NCI-H146 (cell line): ENCODE results near the gene RPL36AL.

Experiments
- DNase-seq: peaks from one replicate; lab custom pipeline; 2025; lab: John Stamatoyannopoulos, UW

The RPL36AL gene

DNA sequence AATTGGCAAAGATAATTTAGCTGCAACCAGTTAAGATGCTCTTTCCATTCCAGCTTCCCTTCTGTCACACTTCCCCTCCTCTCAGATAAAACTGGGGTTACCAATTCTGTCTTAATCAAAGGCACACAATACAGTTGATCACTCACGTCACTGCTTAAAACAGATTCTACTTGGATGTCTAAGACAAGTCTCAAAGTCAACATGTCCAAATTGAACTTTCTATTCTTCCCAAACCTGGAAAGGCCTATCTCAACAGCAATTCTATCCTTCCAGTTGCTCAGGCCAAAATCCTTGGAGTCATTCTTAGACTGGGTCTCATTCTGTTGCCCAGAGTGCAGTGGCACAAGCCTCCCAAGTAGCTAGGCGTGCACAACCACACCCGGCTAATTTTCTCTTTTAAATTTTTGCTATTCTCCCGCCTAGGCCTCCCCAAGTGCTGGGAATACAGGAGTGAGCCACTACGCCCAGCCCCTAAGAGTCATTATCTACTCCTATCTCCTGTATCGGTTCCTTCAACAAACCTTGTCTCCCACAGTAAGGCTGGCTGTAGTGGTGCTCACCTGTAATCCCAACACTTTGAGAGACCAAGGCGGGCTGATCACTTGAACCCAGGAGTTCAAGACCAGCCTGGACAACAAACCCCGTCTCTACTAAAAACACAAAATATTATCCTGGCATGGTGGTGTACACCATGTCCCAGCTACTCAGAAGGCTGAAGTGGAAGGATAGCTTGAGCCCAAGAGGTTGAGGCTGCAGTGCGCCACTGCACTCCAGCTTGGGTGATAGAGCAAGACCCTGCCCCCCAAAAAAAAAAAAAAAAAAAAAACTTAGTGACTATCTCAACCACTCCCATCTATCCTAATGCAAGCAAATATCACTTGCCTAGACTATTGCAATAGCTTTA, 39.0 kb downstream of the RPL36AL start:
- DNase-seq = no peak

DNA sequence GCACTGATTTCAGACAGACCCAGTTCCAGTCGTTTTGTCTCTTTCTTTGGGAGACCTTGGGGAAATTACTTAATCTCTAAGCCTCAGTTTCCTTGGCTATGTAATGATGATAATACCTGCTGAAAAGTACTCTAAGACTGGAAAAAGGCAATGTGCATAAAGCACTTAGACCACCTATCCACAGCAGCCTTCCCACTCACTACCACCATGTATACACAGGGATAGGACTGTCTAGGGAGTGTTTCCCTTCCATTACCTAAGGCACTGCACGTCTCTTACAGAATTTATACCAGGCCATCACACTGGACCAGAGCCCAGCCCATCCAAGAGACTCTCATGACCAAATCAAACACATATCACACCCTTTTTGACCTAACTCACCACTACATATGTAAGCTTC, 40.6 kb downstream of the RPL36AL start:
- DNase-seq = no peak

DNA sequence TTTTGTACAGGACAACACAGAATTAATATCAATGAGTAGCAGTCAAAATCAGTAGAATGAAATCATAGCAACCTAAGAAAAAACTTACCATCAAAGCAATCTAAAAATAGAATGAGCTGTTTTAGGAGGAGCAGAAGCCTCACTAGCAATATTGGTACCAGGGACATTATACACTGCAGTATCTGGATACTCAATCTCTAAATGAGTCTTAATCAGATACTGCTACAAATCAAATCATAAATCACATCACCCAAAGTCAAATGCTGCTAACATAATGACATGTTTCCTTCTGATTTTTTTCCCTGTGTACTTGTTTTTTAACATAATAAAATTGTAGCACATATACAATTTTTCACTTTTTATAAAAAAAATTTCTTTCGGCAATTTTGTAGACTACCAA, 42.3 kb downstream of the RPL36AL start:
- no peak for DNase-seq

DNA sequence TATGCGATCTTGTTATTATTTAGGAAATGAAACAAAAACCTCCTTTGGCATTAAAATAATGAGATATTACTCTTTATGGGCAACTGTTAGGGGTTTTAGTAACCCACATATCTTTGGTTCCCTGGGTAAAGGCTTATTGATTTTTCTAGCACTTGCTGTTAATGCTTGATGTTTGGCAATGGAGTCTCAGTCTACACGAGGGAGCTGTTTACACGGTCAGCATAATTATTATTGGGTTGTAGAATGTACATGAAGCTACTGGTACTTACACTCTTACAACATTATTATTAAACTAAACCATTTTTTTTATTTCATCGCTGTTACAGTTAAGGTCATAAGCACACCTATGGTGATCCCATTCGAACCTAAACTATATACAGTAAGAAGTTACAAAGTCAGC, 46.4 kb downstream of the RPL36AL start:
- no peak for DNase-seq

DNA sequence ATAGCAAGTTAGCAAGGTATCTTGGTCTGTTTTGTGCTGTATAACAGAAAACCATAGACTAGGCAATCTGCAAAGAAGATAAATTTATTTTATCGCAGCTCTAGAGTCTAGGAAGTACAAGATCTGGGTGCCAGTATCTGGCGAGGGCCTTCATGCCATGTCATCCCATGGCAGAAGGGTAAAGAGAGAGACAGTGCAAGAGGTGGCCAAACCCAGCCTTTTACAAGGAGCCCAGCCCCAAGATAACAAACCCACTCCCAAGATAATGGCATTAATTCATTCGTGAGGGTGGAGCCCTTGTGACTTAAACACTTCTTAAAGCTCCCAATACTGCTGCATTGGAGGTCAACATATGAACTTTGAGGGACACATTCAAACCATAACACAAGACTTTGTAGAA, 51.1 kb downstream of the RPL36AL start:
- DNase-seq = no peak
